Spleen (tissue), 7 donors: ENCODE data around the gene HYDIN.

ENCODE experiments used
- CTCF ChIP-seq, 11 experiments: fragments of 200-600 bp in 7 of 11; fragments of 450-650 bp in 4 of 11; sonication (generic) in 4 of 11; IDR thresholded peaks in 8 of 11; conservative IDR thresholded peaks in 3 of 11; 1 replicate in 7 of 11; 2 replicates in 4 of 11; pipeline versions ENCODE4 v1.4.0 to v1.8.0; 2016 to 2021; ENCODE audit warnings: antibody characterized with exemption in 11 of 11, inconsistent platforms in 4 of 11, mild to moderate bottlenecking in 1 of 11
- POLR2A ChIP-seq, 3 donors: fragments of 450-650 bp; IDR thresholded peaks; one replicate each; pipeline ENCODE4 v1.5.1; 2017; ENCODE audit warnings: antibody characterized with exemption in 3 of 3, mild to moderate bottlenecking in 1 of 3
- POLR2AphosphoS5 ChIP-seq, 3 donors: sonication (generic); formaldehyde crosslinking; IDR thresholded peaks; one replicate each; pipeline ENCODE4 v1.5.1; 2017; ENCODE audit warnings: antibody characterized with exemption in 3 of 3
- donor health status: DM: no; HTN: no; CAD: no; lungs with moderate emphysema.
- donor health status: DM: no; HTN: no; CAD: no.
- donor health status: DM: no; HTN: no; CAD: no.

- TF ChIP-seq CTCF (IDR thresholded peaks at IDR 0.05 in 8 of 11, conservative IDR thresholded peaks at IDR 0.05 in 3 of 11): no peak
- no peak for TF ChIP-seq POLR2A (IDR thresholded peaks at IDR 0.05)
- TF ChIP-seq POLR2AphosphoS5 (IDR thresholded peaks at IDR 0.05): no peak
These were observed 453.0 kb downstream of the HYDIN start for GRCh38 chr16:70777496-70777895.
